PC-3 (cell line): ENCODE results near the gene UBE2G1. TPM values are rescaled to one million over a fixed set of nuclear protein-coding genes. Genes with fewer than 3 reads are reported as not detected.

Experiments used
- ATAC-seq: fragments of 200-7000 bp; cut with Tn5 transposase; 2 replicates; pipeline ENCODE4 v1.9.1; 2020; ENCODE audit warnings: mild to moderate bottlenecking, moderate library complexity
- BruUV-seq: library from RNA; stranded (reverse); fragments of 400-500 nt; replicated peaks from 2 replicates; lab custom pipeline; 2021; lab: Mats Ljungman, UMichigan
- CTCF ChIA-PET: fragments of 300-600 bp; sonication (Branson Sonifier 250); formaldehyde crosslinking; loops from one replicate; lab custom pipeline; 2022; ENCODE audit warnings: antibody characterized with exemption; lab: Charles Lee
- POLR2A ChIA-PET: fragments of 300-600 bp; sonication (Branson Sonifier 250); formaldehyde crosslinking; loops from one replicate; lab custom pipeline; 2022; ENCODE audit warnings: antibody characterized with exemption; ENCODE audit not compliant: unreplicated experiment; lab: Charles Lee
- DNase-seq: peaks from one replicate; pipeline ENCODE4 v3.0.0-alpha.2; 2015
- H2AFZ ChIP-seq: fragments of 300-600 bp; sonication (generic); 2 replicates; pipeline ENCODE4 v1.6.0; 2016; ENCODE audit warnings: antibody characterized with exemption, low read length
- H3F3A ChIP-seq: fragments of 300-600 bp; sonication (generic); one replicate; pipeline ENCODE4 v1.6.0; 2017; ENCODE audit warnings: antibody characterized with exemption, low read length, control low read depth, mild to moderate bottlenecking; ENCODE audit not compliant: unreplicated experiment
- H3K27ac ChIP-seq: fragments of 300-600 bp; sonication (generic); 2 replicates; pipeline ENCODE4 v1.5.1; 2016; ENCODE audit warnings: mild to moderate bottlenecking, low read length
- H3K27me3 ChIP-seq: fragments of 300-600 bp; sonication (generic); 2 replicates; pipeline ENCODE4 v1.6.1; 2016; ENCODE audit warnings: low read length, mixed read lengths
- H3K36me3 ChIP-seq: fragments of 300-600 bp; sonication (generic); 2 replicates; pipeline ENCODE4 v1.6.1; 2016; ENCODE audit warnings: low read depth, mixed run types, low read length, mixed read lengths
- H3K4me1 ChIP-seq: fragments of 300-600 bp; sonication (generic); 2 replicates; pipeline ENCODE4 v1.5.1; 2016; ENCODE audit warnings: low read length; ENCODE audit not compliant: insufficient read depth
- H3K4me2 ChIP-seq: fragments of 300-600 bp; sonication (generic); 2 replicates; pipeline ENCODE4 v1.6.0; 2016; ENCODE audit warnings: low read length
- H3K4me3 ChIP-seq: fragments of 300-600 bp; sonication (generic); 2 replicates; pipeline ENCODE4 v1.5.1; 2016; ENCODE audit warnings: mild to moderate bottlenecking, low read length, mixed read lengths
- H3K79me2 ChIP-seq: fragments of 300-600 bp; sonication (generic); 2 replicates; pipeline ENCODE4 v1.6.1; 2017; ENCODE audit warnings: low read length, mixed read lengths
- H3K9ac ChIP-seq: fragments of 300-600 bp; sonication (generic); 2 replicates; pipeline ENCODE4 v1.6.0; 2016; ENCODE audit warnings: mild to moderate bottlenecking, low read length
- H3K9me2 ChIP-seq: fragments of 300-600 bp; sonication (generic); replicated peaks from 2 replicates; pipeline ENCODE4 v1.6.1; 2016; ENCODE audit warnings: mixed run types, low read length, mixed read lengths
- H3K9me3 ChIP-seq: fragments of 300-600 bp; sonication (generic); 2 replicates; pipeline ENCODE4 v1.6.1; 2016; ENCODE audit warnings: low read length, mixed read lengths
- H4K20me1 ChIP-seq: fragments of 300-600 bp; sonication (generic); 2 replicates; pipeline ENCODE4 v1.6.1; 2016; ENCODE audit warnings: low read length, mixed read lengths
- EZH2 ChIP-seq: fragments of 300-600 bp; sonication (generic); IDR thresholded peaks from one replicate; pipeline ENCODE4 v1.6.1; 2017; ENCODE audit warnings: antibody characterized with exemption, mild to moderate bottlenecking, low read length; ENCODE audit not compliant: unreplicated experiment
- EZH2phosphoT487 ChIP-seq: fragments of 300-600 bp; sonication (generic); IDR thresholded peaks from 2 replicates; pipeline ENCODE4 v1.6.1; 2018; ENCODE audit warnings: mild to moderate bottlenecking, antibody characterized with exemption, low read length, borderline replicate concordance
- intact Hi-C: fragments of 100-400 bp; cut with micrococcal nuclease; formaldehyde crosslinking; loops from 2 replicates; pipeline ENCODE4 v1.9.0; 2023
- total RNA-seq: library from RNA; depleted of rRNA; stranded (reverse); fragments of >200 nt; gene quantifications from 2 replicates; pipeline ENCODE4 v1.2.3, GENCODE V29; 2014
- TF ChIP-seq, protein P1 (sequence below): fragments of 300-600 bp; sonication (generic); conservative IDR thresholded peaks from 2 replicates; pipeline ENCODE4 v1.5.1; 2017; ENCODE audit warnings: antibody characterized with exemption, low read depth, mild to moderate bottlenecking, low read length

Gene UBE2G1
- total RNA-seq, 1 experiment from 2014 or later = 35.8 TPM

DNA sequence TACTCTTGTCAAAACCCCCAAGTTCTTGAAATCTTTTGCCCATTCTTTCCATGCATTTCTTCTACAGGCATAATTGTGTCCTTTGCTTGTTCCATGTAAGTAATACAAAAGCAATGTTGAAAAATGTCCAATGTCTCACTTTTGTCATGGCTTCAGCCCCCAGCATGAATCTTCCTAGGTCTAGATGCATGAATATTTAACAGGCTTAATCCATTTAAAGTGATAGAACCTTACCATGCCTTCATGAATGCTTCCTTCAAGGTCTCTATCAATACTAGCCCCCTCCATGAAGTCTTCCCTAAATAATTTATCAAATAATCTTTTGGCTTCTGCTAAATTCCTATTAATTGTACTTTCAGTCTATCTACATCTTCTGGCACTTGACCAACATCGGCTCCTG, 56.6 kb downstream of the UBE2G1 start:
- H4K20me1 ChIP-seq = peaks cover 8% of the 10 kb centered on the region; the same call in 1 of the 2 replicates
- no peaks in the 10 kb centered on the region for H3K9me2 ChIP-seq
- ChIA-PET POLR2A (no interaction called here), CTCF (no interaction called here)
- H3K4me2 ChIP-seq = no peak overlapping the region
- DNase-seq (no peak), ATAC-seq (no peak)
- H3K4me3 ChIP-seq = no peak overlapping the region
- no peaks in the 10 kb centered on the region for H3K36me3 ChIP-seq
- intact Hi-C loops = loop anchor here (10.0 kb wide), 1 partner anchor 55 kb away; the partner anchor contains the start of gene UBE2G1
- H3K27ac ChIP-seq = no peak overlapping the region
- peaks cover 80% of the 10 kb centered on the region for H3K79me2 ChIP-seq
- H3K4me1 ChIP-seq = no peaks in the 10 kb centered on the region
- no peak overlapping the region for H2AFZ ChIP-seq
- no peaks in the 10 kb centered on the region for H3F3A ChIP-seq
- H3K9ac ChIP-seq = no peak overlapping the region
- no peaks in the 10 kb centered on the region for H3K27me3 ChIP-seq
- H3K9me3 ChIP-seq = no peaks in the 10 kb centered on the region
- TF ChIP-seq EZH2phosphoT487 (no peak), EZH2 (no peak)
- TF ChIP-seq, protein P1, sequence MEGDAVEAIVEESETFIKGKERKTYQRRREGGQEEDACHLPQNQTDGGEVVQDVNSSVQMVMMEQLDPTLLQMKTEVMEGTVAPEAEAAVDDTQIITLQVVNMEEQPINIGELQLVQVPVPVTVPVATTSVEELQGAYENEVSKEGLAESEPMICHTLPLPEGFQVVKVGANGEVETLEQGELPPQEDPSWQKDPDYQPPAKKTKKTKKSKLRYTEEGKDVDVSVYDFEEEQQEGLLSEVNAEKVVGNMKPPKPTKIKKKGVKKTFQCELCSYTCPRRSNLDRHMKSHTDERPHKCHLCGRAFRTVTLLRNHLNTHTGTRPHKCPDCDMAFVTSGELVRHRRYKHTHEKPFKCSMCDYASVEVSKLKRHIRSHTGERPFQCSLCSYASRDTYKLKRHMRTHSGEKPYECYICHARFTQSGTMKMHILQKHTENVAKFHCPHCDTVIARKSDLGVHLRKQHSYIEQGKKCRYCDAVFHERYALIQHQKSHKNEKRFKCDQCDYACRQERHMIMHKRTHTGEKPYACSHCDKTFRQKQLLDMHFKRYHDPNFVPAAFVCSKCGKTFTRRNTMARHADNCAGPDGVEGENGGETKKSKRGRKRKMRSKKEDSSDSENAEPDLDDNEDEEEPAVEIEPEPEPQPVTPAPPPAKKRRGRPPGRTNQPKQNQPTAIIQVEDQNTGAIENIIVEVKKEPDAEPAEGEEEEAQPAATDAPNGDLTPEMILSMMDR = no peak
- BruUV-seq = no TSS peak

DNA sequence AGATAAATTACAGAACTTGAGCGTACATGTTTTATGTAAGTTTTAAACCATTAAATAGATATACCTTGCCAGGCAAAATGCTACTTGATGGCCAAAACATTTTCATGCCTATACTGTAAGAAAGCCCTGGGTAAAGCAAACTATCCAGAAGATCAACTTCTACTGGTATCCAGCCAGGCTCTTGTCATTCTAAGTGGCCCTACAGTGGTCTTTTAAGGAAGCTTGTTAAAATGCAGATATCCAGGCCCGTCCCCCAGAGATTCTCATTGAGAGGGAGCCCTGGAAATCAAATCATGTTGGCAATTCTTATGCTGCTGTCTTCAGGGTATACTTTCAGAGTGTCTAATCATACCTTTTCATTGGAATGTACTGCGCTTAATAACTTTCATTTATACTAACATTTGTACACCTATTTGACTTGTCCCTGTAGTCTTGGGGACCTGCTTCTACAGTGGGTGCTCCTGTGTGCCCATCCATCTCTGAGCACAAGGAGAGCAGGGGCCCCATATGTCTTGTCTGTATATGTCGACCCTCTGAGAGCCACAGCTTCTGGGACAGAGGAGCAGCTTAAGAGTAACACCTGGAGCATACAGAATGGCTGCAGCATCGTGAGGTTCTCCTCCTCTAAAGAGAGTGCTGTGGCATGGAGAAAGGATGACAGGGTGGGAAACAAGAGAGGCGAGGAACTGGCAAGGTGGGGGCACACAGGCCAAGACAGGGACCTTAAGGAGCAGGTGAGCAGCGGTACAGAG, 59.1 kb downstream of the UBE2G1 start:
- no peak overlapping the region for H3K4me2 ChIP-seq
- H3K27me3 ChIP-seq = no peaks in the 10 kb centered on the region
- no peaks in the 10 kb centered on the region for H3K9me3 ChIP-seq
- H3K36me3 ChIP-seq = peaks cover 8% of the 10 kb centered on the region
- H3F3A ChIP-seq = no peaks in the 10 kb centered on the region
- intact Hi-C loops = no loop called here
- H3K27ac ChIP-seq = no peak overlapping the region
- peaks cover 71% of the 10 kb centered on the region for H3K79me2 ChIP-seq
- ChIA-PET POLR2A (no interaction called here), CTCF (no interaction called here)
- no peaks in the 10 kb centered on the region for H3K4me1 ChIP-seq
- TF ChIP-seq, protein P1 = no peak
- TF ChIP-seq EZH2 (no peak), EZH2phosphoT487 (no peak)
- H4K20me1 ChIP-seq = peaks cover 8% of the 10 kb centered on the region; the same call in 1 of the 2 replicates
- H2AFZ ChIP-seq = no peak overlapping the region
- DNase-seq = no peak
- no peak overlapping the region for H3K9ac ChIP-seq
- no peaks in the 10 kb centered on the region for H3K9me2 ChIP-seq
- no peak overlapping the region for H3K4me3 ChIP-seq
- no TSS peak for BruUV-seq
- no peak for ATAC-seq

DNA sequence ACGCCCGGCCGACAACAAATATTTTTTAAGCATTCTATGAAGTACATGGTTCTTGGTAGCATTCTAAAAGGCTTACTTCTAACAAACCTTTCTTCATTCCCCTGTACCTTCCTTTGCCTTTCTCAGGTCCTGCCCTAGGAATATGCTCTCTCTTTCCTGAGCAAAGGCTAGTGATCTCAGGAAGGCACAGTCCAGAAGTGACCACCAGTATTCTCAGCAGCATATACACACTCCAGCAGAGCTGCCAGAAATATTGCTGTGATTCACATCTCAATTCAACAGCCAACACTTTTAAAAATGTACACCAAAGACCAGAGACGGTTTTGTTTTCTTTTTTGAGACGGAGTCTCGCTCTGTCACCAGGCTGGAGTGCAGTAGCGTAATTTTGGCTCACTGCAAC, 61.3 kb downstream of the UBE2G1 start:
- DNase-seq = no peak
- Histone ChIP-seq H3K27me3 (no peaks in the 10 kb centered on the region), H3K4me3 (no peak overlapping the region), H3K9ac (no peak overlapping the region), H3K27ac (no peak overlapping the region), H3K36me3 (peaks cover 13% of the 10 kb centered on the region), H3K4me1 (no peaks in the 10 kb centered on the region), H3K9me2 (no peaks in the 10 kb centered on the region), H3K79me2 (peaks cover 60% of the 10 kb centered on the region), H3K9me3 (no peaks in the 10 kb centered on the region), H2AFZ (no peak overlapping the region), H3K4me2 (no peak overlapping the region), H3F3A (no peaks in the 10 kb centered on the region), H4K20me1 (peaks cover 5% of the 10 kb centered on the region; the same call in 1 of the 2 replicates)
- TF ChIP-seq EZH2phosphoT487 = no peak
- TF ChIP-seq EZH2 = no peak
- TF ChIP-seq, protein P1 = no peak
- ChIA-PET POLR2A (no interaction called here), CTCF (no interaction called here)
- intact Hi-C loops = no loop called here
- no TSS peak for BruUV-seq
- ATAC-seq = no peak
